SIG-M5 (cell line): ENCODE data around the gene SPC25.

Source experiments
- DNase-seq: peaks from one replicate; lab custom pipeline; 2025; lab: John Stamatoyannopoulos, UW

The SPC25 gene

GRCh38 chr2:168843253-168843652 lies 47.0 kb downstream of the SPC25 start:
- no peak for DNase-seq

GRCh38 chr2:168841445-168841844 lies 48.8 kb downstream of the SPC25 start:
- no peak for DNase-seq

GRCh38 chr2:168835969-168836368 lies 54.3 kb downstream of the SPC25 start:
- no peak for DNase-seq

- DNase-seq, result no peak
These were observed 58.6 kb downstream of the SPC25 start for GRCh38 chr2:168831662-168832061.

- no peak for DNase-seq
These were observed 59.3 kb downstream of the SPC25 start for GRCh38 chr2:168830958-168831357.

- no peak for DNase-seq
These were observed 65.1 kb downstream of the SPC25 start for GRCh38 chr2:168825126-168825525.

- DNase-seq, result no peak
These were observed 68.2 kb downstream of the SPC25 start for GRCh38 chr2:168821992-168822391.

GRCh38 chr2:168821577-168821976 lies 68.7 kb downstream of the SPC25 start:
- no peak for DNase-seq
